ENCODE measurements around the gene C3orf22.
A peak's percentile ranks its signal among the peaks of the same experiment; 100 is the strongest.
"Not testable (repeated sequence)": the region's sequence is repeated elsewhere in the genome, so short reads cannot be mapped to it uniquely, and the experiment has no call there.

Gene C3orf22

GRCh38 chr3:126541628-126542339 lies 16.9 kb downstream of the C3orf22 start:
- peak; percentile 8 for DNase-seq

- peak; percentile 2 for DNase-seq
Measured at GRCh38 chr3:126540951-126541627, 17.6 kb downstream of the C3orf22 start.

GRCh38 chr3:126540342-126540849 lies 18.3 kb downstream of the C3orf22 start:
- no peak for DNase-seq

- no peak for DNase-seq
Measured at GRCh38 chr3:126539558-126540250, 19.0 kb downstream of the C3orf22 start.

- no peak for DNase-seq
Measured at GRCh38 chr3:126538966-126539365, 19.8 kb downstream of the C3orf22 start.

GRCh38 chr3:126538316-126538715 lies 20.4 kb downstream of the C3orf22 start:
- DNase-seq, result peak; percentile 2

GRCh38 chr3:126537730-126538281 lies 20.9 kb downstream of the C3orf22 start:
- peak; percentile 7 for DNase-seq

- peak; percentile 5 for DNase-seq
Measured at GRCh38 chr3:126537116-126537729, 21.5 kb downstream of the C3orf22 start.

- peak; percentile 4 for DNase-seq
Measured at GRCh38 chr3:126536126-126536525, 22.6 kb downstream of the C3orf22 start.

GRCh38 chr3:126535636-126536035 lies 23.1 kb downstream of the C3orf22 start:
- peak; percentile 4 for DNase-seq

GRCh38 chr3:126534716-126535115 lies 24.0 kb downstream of the C3orf22 start:
- not testable (repeated sequence) for DNase-seq

- no peak for DNase-seq
Measured at GRCh38 chr3:126533506-126533905, 25.2 kb downstream of the C3orf22 start.

GRCh38 chr3:126531051-126531330 lies 27.7 kb downstream of the C3orf22 start:
- DNase-seq, result no peak

GRCh38 chr3:126530171-126531050 lies 28.3 kb downstream of the C3orf22 start:
- DNase-seq, result no peak

GRCh38 chr3:126529585-126530170 lies 29.1 kb downstream of the C3orf22 start:
- DNase-seq, result no peak

- no peak for DNase-seq
Measured at GRCh38 chr3:126528800-126529541, 29.8 kb downstream of the C3orf22 start.

GRCh38 chr3:126528419-126528799 lies 30.3 kb downstream of the C3orf22 start:
- no peak for DNase-seq

GRCh38 chr3:126527455-126528211 lies 31.1 kb downstream of the C3orf22 start:
- no peak for DNase-seq

- no peak for DNase-seq
Measured at GRCh38 chr3:126527006-126527405, 31.7 kb downstream of the C3orf22 start.

GRCh38 chr3:126526668-126527005 lies 32.1 kb downstream of the C3orf22 start:
- no peak for DNase-seq

Data from activated CD8-positive, alpha-beta memory T cell treated with anti-CD3 and anti-CD28 coated beads, Interleukin-2, amount 50 U/mL, for 4 hours (primary cell).